Activated T-cell treated with anti-CD3 and anti-CD28 coated beads, Interleukin-2, amount 50 U/mL, for 48 hours (primary cell): ENCODE results near the gene TMEM185A.
"Not testable (repeated sequence)": the region's sequence is repeated elsewhere in the genome, so short reads cannot be mapped to it uniquely, and the experiment has no call there.

Source experiments
- DNase-seq, 2 experiments: peaks; one replicate each; pipeline ENCODE4 v3.0.0-alpha.2; 2020

The TMEM185A gene

GRCh38 chrX:149550454-149550853 lies 81.1 kb downstream of the TMEM185A start:
- not testable (repeated sequence) for DNase-seq

GRCh38 chrX:149549701-149550100 lies 81.9 kb downstream of the TMEM185A start, which contains the start of gene HSFX3:
TSS of gene HSFX3 (minus strand) at chrX:149549924. CDS start at chrX:149549852, 72 bp downstream.
- not testable (repeated sequence) for DNase-seq

GRCh38 chrX:149547782-149548181 lies 83.8 kb downstream of the TMEM185A start:
- not testable (repeated sequence) for DNase-seq

- DNase-seq: not testable (repeated sequence)
These were observed 84.6 kb downstream of the TMEM185A start for GRCh38 chrX:149546962-149547361.
